Subcutaneous adipose tissue (tissue), 4 donors: ENCODE data around the gene IGF1R. TPM values are rescaled to one million over a fixed set of nuclear protein-coding genes. Genes with fewer than 3 reads are reported as not detected.

Source experiments
- total RNA-seq, 4 donors: library from RNA; depleted of rRNA; stranded (reverse); fragments of >200 nt; gene quantifications; one replicate each; pipeline ENCODE4 v1.1.0, GENCODE V29; 2016
- TF ChIP-seq, protein P1 (sequence below): fragments of 450-650 bp; IDR thresholded peaks from one replicate; pipeline ENCODE4 v1.5.1; 2016; ENCODE audit warnings: low read depth, mild to moderate bottlenecking, control low read depth, antibody characterized with exemption, moderate library complexity

IGF1R gene
- total RNA-seq, 4 donors from 2014 or later = 27.4 to 53.7 (median 49.7) TPM

DNA sequence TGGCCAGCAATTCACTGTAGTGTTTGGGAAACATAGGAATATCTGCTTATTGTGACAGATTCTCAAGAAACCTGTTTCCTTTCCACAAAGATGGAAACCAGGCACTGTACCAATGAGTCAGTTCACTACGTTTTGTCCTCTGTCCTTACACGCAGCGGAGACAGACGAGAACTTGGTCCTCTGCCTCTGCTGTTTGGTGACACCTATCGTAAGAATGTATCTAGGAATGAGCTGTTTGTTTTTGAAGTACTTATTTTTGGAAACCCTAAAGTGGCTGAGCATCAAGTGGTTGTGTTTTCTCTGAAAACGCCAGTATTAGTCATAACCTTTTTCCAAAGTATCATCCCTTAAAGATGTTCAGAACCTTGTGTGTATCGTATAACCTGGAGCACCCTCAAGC lies 266.3 kb downstream of the IGF1R start:
- TF ChIP-seq, protein P1, sequence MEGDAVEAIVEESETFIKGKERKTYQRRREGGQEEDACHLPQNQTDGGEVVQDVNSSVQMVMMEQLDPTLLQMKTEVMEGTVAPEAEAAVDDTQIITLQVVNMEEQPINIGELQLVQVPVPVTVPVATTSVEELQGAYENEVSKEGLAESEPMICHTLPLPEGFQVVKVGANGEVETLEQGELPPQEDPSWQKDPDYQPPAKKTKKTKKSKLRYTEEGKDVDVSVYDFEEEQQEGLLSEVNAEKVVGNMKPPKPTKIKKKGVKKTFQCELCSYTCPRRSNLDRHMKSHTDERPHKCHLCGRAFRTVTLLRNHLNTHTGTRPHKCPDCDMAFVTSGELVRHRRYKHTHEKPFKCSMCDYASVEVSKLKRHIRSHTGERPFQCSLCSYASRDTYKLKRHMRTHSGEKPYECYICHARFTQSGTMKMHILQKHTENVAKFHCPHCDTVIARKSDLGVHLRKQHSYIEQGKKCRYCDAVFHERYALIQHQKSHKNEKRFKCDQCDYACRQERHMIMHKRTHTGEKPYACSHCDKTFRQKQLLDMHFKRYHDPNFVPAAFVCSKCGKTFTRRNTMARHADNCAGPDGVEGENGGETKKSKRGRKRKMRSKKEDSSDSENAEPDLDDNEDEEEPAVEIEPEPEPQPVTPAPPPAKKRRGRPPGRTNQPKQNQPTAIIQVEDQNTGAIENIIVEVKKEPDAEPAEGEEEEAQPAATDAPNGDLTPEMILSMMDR = no peak

DNA sequence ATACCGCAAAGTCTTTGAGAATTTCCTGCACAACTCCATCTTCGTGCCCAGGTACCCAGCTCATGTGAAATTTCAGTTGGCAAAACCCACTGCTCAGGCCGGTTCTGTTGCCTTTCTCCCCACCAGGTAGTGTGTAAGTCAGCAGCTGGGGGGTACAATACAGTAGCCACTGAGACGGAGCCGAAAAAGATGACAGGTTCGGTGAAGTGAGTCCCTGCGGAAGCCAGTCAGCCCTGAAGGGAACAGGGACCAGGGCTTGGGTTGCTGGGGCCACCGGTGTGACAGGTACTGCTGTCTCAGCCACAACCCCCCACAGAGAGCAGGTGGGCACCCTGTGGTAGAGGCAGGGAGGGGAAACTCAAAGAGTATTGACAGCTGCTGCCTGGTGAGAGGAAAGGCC lies 268.5 kb downstream of the IGF1R start:
- TF ChIP-seq, protein P1 = no peak

DNA sequence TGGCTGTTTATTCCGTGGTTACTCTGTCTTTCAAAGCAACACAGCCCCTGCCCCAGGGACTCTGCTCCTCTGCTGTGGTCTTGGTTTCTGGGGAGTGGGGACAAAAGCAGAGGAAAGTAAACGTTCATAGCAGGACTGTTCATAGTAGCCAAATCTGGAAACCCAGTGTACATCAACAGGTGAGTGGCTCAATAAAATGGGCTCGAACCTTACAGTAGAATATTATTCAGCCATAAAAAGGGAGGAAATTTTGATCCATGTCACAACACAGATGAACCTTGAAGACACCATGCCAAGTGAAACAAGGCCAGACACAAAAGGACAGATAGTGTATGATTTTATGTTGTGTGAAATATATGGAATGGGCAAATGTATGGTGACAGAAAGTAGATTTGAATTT lies 269.1 kb downstream of the IGF1R start:
- TF ChIP-seq, protein P1 = no peak

DNA sequence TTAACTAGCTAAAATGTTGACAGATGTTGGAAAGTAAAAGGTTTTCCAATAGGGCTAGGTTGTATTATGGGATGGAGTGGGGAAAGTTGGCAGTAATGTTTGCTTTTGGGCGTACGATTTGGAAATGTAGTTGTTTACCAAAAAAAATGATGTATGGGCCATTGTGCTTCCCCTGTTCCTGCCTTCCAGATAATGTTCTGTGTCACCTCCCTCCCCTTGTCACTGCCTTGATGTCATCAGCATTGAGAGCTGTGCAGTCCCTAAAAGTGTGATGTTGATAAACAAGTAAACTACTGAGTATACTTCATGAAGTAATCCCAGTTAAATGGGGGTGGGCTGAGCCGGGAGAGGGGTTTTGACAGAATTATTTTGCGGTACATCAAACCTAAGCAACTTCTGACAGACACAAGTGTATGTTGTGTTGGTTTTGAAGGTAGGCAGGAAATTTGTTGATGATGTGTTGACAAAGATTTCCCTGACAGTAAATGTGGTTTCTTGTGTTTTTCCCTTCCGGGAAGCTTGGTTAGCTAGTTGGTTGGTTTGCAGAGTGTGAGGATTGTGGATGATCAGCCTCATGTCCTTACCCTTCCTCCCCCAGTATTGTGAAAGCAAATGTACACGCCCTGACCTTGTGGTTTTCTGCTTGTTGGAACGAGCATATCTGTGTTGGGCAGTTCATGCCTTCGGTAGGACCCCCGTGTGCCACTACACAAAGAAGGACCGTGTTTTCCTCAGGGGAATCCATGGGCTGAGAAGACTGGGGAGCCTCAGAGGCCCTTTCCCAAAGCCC lies 271.9 kb downstream of the IGF1R start:
- TF ChIP-seq, protein P1 = no peak

DNA sequence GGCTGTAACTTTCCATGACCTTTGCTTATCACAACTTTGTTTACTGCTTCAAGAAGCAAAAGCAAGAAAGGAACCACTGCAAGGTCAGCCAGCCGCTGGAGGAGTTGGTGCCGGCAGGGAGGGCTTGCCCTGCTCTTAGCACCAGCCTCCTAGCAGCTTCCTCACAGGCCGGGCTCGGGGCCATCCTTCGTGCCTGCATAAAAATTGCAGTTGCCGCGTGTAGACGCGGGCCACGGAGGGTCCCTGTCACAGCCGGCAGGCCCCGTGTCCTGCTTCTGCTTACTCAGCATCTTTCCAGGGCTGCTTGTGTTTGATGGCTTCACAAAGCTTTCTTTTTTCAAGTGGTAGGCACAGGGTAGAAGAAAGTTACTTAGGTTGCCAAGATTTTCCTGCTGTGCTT lies 274.8 kb downstream of the IGF1R start:
- TF ChIP-seq, protein P1 = no peak

DNA sequence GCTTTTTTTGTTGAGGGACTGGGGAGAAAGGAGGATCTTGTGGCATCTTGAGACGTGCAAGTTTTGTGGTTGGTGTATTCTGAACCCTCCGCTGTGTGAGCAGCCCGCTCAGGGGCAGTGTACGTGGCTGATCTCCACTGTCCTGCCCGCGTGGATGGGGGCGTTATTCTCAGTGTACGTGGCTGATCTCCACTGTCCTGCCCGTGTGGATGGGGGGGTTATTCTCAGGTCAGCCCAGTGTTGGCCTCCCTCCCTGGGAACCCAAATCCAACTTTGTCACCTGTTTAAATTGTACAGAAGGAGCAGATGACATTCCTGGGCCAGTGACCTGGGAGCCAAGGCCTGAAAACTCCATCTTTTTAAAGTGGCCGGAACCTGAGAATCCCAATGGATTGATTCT lies 275.2 kb downstream of the IGF1R start:
- TF ChIP-seq, protein P1 = no peak

DNA sequence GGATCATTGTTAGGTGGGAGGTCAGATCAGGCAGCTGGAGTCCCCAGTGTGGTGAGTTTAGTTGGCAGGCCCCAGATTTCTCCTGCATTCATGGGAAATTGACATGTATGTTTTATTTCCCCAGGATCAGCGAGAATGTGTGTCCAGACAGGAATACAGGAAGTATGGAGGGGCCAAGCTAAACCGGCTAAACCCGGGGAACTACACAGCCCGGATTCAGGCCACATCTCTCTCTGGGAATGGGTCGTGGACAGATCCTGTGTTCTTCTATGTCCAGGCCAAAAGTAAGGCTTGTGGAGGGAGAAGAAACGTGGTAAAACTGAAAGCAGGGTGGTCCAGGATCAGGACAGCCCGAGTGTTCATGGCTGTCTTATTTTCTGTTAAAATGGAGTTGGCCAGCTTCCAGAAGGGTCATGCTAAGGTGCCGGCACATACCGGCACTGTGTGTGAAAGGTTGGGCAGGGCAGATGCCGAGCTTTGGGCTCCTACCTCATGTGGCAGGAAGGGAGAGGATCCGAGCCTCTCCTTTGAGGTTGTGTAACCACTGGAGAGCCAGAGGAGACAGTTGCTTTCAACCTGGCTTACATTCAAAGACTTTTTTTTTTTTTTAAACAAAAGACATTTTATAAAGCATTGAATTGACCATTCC lies 276.2 kb downstream of the IGF1R start:
- TF ChIP-seq, protein P1 = no peak
